AG08396 (cell line): ENCODE data around the gene TM2D1.

Experiments
- DNase-seq: peaks from one replicate; pipeline ENCODE4 v3.0.0; 2012; ENCODE audit warnings: low spot score, mixed read lengths

Gene TM2D1

DNA sequence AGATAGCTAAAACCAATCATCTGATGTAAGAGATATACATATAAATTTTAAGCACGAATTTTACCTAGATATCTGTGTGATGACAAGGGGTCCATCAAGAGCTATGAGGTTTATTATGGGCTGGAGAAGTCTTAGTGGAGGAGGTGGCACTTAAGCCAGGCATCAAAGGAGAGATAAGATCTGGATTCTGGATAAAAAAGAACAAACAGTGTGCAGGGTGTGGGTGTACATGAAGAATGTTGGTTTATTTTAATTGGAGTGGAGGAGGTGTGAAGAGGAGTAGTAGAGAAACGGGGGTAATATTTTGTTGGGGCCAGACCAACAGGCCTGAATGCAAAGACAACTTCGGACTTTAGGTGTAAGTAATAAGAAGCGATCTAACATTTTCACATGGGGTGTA is 80.6 kb downstream of the TM2D1 start:
- no peak for DNase-seq

DNA sequence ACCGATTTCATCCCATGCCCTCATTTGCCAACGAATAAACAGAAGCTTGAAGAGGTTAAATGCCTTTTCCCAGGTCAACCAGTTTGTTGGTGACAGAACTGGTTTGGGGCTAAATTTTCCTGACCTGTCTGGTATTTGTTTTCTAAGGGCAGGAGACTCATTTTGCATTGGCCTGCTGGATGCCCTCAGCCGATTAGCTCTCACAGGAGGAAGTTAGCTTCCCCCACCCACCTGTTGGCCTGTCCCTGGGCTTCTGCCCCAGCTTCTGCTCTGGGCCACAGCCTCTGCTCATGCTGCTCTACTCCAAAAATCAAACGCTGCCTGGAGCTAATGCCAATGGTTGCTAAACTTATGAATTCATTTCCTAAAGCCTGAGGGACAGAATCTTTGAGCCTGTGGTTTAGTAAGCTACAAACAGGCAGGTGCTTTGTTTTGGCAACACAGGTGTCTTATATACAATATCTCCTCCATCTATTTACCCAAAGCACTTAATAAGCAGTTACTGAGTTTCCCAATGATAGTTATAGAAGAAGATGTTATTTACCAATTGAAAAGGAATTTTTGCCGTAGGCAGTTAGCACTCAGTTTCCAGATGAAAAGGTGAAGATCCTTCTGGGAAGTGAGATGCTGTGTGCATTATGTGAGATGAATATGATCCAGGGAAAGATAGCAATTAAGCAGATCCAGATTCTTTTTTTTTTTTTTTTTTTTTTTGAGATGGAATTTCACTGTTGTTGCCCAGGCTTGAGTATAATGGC is 82.3 kb downstream of the TM2D1 start:
- DNase-seq, result no peak

DNA sequence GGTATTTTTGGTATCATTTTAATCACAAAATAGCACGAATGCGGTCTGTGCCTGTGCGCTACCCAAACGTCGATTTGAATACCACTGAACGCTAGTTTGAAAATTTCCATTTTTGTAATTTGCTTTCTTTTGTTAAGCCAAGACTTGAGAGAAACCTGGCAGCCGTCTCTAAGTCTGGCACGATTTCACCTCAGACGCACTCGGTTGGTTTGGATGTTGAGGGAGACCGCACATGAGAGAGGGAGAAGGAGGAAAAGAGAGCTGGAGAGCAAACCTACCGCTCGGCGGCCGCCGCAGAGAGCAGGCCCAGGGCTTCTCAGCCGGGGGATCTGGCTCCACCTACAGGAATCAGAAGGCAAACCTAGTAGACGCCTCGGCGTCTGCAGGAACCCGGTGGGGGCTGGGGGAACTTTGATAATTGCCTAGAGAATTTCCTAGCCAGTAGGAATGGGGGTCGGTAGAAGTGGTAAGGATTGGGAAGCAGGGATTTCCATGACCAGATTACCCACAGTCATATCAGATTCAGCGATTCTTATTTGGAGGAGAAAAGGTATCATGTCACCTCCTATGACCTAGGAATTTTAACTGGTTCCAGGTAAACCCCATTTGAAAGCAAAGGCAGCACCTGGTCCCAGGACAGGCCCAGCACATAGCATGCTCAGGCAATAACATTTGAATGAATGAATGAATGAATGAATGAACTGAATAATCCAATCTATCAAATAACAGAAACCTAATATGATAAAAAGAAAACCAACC is 83.2 kb downstream of the TM2D1 start:
- peak; percentile 84 for DNase-seq

DNA sequence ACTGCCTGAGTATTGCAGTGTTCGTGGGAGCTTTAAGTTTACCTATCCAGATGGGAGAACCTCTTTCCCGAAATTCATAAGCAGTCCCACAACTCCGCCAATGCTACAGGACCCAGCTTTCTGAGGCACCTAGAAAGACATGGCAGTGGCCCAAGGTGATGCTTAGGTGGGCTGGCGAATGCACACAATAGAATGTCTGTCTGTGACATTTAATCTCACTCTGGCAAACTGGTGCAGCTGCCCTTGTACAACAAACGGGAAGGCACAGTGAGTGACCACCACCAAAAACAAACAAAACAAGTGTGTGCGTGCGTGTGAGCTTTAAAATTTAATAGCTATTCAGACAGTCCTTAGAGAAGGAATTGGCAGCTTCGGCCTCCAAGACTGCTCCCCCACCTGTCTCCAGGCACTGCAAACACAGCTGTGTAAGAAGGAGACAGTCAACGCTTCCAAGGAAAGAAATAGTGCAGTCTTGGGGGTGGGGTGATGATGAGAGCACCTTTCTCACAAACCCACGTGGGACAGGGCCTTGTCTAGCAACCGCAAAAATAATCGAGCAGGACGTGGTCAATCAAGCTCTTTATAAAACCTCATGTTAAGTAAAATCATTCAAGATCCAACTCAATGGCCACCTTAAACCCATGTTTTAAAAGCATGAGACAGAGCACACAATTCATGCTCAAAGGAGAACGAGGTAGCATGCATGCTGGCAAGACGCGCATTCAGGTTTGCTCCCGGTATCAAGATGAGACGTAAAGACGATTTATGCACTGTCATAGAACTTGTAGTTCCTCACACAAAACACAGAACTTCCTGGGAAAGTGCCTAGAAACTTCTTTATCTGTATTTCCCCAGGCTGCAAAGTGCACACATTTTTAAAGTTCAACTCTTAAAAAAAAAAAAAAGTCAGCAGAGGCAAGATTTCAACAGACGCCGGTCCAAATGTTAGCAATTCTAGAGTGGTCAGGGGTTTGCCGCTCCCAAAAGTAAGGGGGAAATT is 84.1 kb downstream of the TM2D1 start:
- DNase-seq, result no peak

DNA sequence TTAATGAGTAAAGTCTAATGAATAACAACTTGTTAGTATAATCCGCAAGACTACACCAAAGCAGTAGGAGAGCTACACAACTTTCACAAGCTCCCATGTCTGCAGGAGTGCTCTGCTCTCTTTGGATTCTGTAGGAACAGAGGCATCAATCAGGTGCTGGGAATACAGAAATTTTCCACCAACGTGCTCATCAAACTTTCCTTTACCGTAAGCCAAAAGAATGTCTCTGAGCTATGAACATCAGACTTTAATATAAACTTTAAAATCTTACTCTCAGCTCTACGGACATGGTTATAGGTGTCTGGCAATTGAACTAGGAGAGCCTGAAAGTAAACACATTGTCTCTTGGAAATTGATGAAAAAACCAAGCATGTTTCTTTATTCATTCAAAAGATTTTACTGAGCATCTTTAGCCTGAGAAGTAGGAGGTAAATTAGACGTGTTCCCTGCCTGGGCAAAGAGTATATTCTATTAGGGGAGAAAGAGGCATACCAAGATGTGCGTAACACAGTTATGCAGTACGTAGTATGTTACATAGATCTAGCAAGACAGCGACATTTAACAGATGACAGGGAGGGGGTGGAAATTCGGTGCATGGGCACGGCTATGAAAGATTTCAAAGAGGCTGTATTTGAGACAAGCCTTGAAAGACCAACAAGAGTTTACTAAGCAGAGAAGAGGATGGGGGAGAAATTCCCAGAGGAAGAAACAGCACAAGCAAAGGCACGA is 85.2 kb downstream of the TM2D1 start:
- no peak for DNase-seq

DNA sequence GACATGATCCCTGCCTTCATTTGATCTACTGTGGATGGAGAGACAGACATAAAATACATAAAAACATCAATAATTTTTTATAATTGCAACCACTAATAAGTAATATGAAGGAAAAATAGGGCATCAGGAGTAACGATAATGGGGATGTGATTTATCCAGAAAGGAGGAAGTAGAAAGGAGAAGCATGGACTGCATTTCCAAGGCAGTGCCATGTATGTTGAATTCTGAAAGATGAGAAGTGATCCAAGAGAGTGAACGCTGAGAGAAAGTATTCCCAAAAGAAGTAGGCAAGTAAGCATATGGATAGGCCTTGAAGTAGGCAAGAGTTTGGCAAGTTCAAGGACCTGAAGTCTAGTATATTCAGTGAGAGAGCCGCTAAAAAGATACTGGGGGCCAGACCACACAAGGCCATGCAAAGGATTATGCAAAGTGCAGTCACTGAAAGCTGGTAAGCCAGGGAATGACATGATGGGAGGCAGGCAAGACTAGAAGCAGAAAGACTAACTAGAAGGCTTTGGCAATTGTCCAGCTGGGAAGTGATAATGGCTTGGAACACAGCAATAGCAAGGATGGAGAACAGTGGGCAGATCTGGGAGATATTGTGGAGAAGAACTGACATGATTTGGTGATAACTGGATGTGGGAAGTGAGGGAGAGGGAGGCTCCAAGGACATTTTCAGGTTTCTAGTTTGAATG is 85.9 kb downstream of the TM2D1 start:
- no peak for DNase-seq

DNA sequence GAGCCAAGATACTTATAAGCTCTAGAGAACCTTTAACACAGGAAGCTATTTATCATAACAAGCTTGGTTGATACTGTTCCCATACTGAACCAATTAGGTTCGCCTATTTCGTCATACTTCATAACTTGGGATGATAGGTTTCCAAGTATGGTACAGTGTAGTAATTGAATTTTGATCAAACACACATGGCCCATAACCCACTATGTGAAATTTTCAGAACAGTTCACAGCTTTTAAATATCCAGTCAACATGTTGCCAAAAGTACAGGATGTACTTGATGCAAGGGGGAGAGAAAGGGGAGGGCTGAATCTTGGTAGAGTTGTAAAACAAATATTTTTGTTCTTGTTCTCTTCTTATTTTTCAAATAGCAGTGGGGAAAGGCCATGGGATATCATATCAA is 86.6 kb downstream of the TM2D1 start:
- DNase-seq, result no peak

DNA sequence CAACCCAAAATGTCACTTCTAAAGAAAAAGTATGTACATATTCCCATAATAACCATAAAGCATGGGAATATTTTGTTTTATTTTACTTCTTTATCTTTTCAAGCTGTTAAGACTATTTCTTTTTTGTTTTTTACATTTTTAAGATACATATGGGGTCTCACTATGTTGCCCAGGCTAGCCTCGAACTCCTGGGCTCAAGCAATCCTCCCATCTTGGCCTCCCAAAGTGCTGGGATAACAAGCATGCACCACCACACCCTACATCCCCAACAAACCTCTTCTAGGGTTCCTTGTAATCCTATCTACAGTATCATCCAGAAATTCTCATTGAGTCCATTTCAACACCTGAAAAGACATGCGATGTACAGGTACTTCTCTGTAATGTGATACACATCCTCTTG is 87.5 kb downstream of the TM2D1 start:
- DNase-seq, result no peak

DNA sequence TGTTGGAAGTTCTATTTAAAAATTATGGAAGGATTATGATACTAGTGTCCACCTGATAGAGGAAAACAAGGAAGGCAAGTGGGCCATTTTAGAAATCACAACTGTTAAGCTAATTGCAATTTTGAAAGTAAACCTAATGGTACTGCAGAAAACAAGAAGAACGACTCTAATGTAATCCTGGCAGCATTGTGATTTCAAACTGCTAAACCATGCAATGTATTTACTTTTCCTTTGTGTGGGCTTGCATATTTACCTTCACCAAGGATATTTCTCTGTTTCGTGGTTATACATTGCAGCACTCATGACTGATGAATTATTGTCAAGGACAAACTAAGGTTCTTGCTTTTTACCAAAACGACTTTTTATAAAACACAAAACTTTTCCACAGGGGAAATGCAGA is 88.1 kb downstream of the TM2D1 start:
- no peak for DNase-seq

DNA sequence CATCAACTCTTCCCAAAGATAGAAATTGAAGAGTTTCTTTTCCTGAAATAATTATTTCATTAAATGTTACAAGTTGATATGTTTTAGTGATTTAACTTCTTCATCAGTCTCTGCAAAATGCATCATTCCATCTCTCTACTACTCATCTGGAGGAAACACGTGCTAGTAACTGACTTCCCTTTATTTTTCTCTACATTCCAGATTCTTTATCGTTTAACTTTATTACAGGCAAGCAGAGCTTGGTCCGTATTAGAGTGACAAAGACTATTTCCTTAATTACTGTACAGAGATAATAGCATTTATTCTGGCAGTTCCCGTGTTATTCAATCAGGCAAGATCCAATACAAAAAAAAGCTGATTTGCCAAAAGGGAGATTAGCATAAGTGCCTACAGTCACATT is 88.6 kb downstream of the TM2D1 start:
- no peak for DNase-seq

DNA sequence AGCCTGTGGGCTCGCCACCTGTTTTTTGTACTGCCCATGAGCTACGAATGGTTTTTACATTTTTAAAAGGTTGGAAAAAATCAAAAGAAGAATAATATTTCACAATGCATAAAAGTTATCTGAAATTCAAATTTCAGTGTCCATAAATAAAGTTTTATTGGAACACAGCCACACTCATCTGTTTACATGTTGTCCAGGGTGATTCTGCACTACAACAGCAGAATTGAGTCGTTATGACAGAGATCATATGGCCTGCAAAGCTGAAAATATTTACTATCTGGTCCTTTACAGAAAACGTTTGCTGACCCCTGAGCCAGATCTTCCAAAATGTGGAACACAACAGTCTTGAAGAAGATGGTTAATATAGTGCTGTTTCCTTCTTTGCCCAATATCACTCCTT is 89.4 kb downstream of the TM2D1 start:
- no peak for DNase-seq

DNA sequence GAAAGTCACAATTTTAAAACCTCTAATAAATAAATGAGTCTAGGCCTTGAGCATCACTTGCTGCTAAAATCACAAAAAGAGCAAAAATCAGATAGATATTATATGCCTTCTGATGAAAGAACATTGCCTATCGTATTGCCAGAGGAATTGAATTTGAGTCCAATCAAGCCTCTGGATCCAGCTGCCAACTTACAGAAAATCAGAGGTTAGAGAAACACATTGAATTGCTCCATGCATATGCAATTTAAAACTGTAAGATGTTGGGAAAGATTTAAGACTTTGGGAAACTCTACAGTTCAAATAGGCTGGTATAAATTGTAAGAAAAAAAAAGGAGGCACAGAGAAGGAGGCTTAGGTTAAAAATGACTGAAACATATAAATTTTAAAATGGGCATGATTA is 93.5 kb downstream of the TM2D1 start:
- no peak for DNase-seq
